H9 (cell line): Measurements from ENCODE around the gene ZNF385B. TPM values are rescaled to one million over a fixed set of nuclear protein-coding genes. Genes with fewer than 3 reads are reported as not detected.

Experiments
- DNase-seq: peaks from one replicate; pipeline ENCODE4 v3.0.0-alpha.2; 2017
- H2AFZ ChIP-seq: one replicate; pipeline ENCODE4 v1.6.1; 2013; ENCODE audit warnings: mild to moderate bottlenecking, low read length, control low read depth, moderate library complexity
- H2AK5ac ChIP-seq: 2 replicates; pipeline ENCODE4 v1.6.1; 2013; ENCODE audit warnings: low read length, control low read depth, mixed read lengths; ENCODE audit not compliant: insufficient read length
- H2BK120ac ChIP-seq: one replicate; pipeline ENCODE4 v1.6.1; 2013; ENCODE audit warnings: low read depth, mild to moderate bottlenecking, low read length, control low read depth, inconsistent platforms; ENCODE audit not compliant: poor library complexity, severe bottlenecking
- H2BK12ac ChIP-seq: 2 replicates; pipeline ENCODE4 v1.6.1; 2013; ENCODE audit warnings: low read length, control low read depth, mixed read lengths, low read depth; ENCODE audit not compliant: insufficient read length
- H2BK15ac ChIP-seq: 2 replicates; pipeline ENCODE4 v1.6.1; 2013; ENCODE audit warnings: low read depth, low read length, control low read depth
- H2BK20ac ChIP-seq: one replicate; pipeline ENCODE4 v1.6.1; 2013; ENCODE audit warnings: low read depth, mild to moderate bottlenecking, low read length, control low read depth, inconsistent platforms; ENCODE audit not compliant: poor library complexity, severe bottlenecking
- H2BK5ac ChIP-seq: 2 replicates; pipeline ENCODE4 v1.6.1; 2013; ENCODE audit warnings: low read length, control low read depth, mixed read lengths; ENCODE audit not compliant: insufficient read length
- H3K14ac ChIP-seq: 2 replicates; pipeline ENCODE4 v1.6.1; 2013; ENCODE audit warnings: low read length, control low read depth; ENCODE audit not compliant: insufficient read depth
- H3K18ac ChIP-seq: 2 replicates; pipeline ENCODE4 v1.6.1; 2013; ENCODE audit warnings: low read depth, mild to moderate bottlenecking, mixed read lengths, low read length, control low read depth; ENCODE audit not compliant: insufficient read length
- H3K23ac ChIP-seq: 2 replicates; pipeline ENCODE4 v1.6.1; 2013; ENCODE audit warnings: low read length, control low read depth, mixed read lengths, low read depth; ENCODE audit not compliant: insufficient read length
- H3K23me2 ChIP-seq: 2 replicates; pipeline ENCODE4 v1.6.1; 2013; ENCODE audit warnings: low read depth, mild to moderate bottlenecking, mixed read lengths, low read length, control low read depth; ENCODE audit not compliant: insufficient read length, poor library complexity, severe bottlenecking
- H3K27ac ChIP-seq: 2 replicates; pipeline ENCODE4 v1.5.1; 2013; ENCODE audit warnings: low read length, control low read depth, mixed read lengths, low read depth; ENCODE audit not compliant: insufficient read length
- H3K27me3 ChIP-seq: 2 replicates; pipeline ENCODE4 v1.6.1; 2013; ENCODE audit warnings: low read length, control low read depth, inconsistent platforms; ENCODE audit not compliant: insufficient read depth
- H3K4ac ChIP-seq: 2 replicates; pipeline ENCODE4 v1.6.1; 2013; ENCODE audit warnings: low read depth, mild to moderate bottlenecking, control low read depth, inconsistent platforms, low read length, moderate library complexity
- H3K4me1 ChIP-seq: 2 replicates; pipeline ENCODE4 v1.6.1; 2013; ENCODE audit warnings: low read length, control low read depth, inconsistent platforms; ENCODE audit not compliant: insufficient read depth
- H3K4me2 ChIP-seq: 2 replicates; pipeline ENCODE4 v1.6.1; 2013; ENCODE audit warnings: low read length, control low read depth, mixed read lengths; ENCODE audit not compliant: insufficient read length, insufficient read depth
- H3K56ac ChIP-seq: 2 replicates; pipeline ENCODE4 v1.6.1; 2013; ENCODE audit warnings: low read depth, mild to moderate bottlenecking, mixed read lengths, low read length, control low read depth; ENCODE audit not compliant: insufficient read length
- H3K79me1 ChIP-seq: 2 replicates; pipeline ENCODE4 v1.6.1; 2013; ENCODE audit warnings: low read depth, mild to moderate bottlenecking, moderate library complexity, low read length, control low read depth, inconsistent platforms; ENCODE audit not compliant: insufficient read depth, poor library complexity, severe bottlenecking
- H3K79me2 ChIP-seq: 2 replicates; pipeline ENCODE4 v1.6.1; 2013; ENCODE audit warnings: low read length, control low read depth, inconsistent platforms; ENCODE audit not compliant: insufficient read depth
- H3K9ac ChIP-seq: 2 replicates; pipeline ENCODE4 v1.6.1; 2013; ENCODE audit warnings: low read length, control low read depth, mixed read lengths; ENCODE audit not compliant: insufficient read length; ENCODE audit errors: extremely low read depth
- H3K9me3 ChIP-seq: one replicate; pipeline ENCODE4 v1.6.1; 2013; ENCODE audit warnings: low read depth, low read length, inconsistent platforms; ENCODE audit not compliant: control insufficient read depth
- H3T11ph ChIP-seq: one replicate; pipeline ENCODE4 v1.6.1; 2013; ENCODE audit warnings: mild to moderate bottlenecking, low read length, control low read depth, inconsistent platforms
- H4K20me1 ChIP-seq: one replicate; pipeline ENCODE4 v1.6.1; 2013; ENCODE audit not compliant: control insufficient read depth, insufficient read length, insufficient read depth
- H4K5ac ChIP-seq: 2 replicates; pipeline ENCODE4 v1.6.1; 2013; ENCODE audit warnings: low read depth, mild to moderate bottlenecking, mixed read lengths, low read length, control low read depth; ENCODE audit not compliant: insufficient read length
- H4K8ac ChIP-seq: replicated peaks from 2 replicates; pipeline ENCODE4 v1.6.1; 2013; ENCODE audit warnings: low read length, control low read depth, mixed read lengths, low read depth; ENCODE audit not compliant: insufficient read length
- H4K91ac ChIP-seq: 2 replicates; pipeline ENCODE4 v1.6.1; 2013; ENCODE audit warnings: low read depth, mild to moderate bottlenecking, moderate library complexity, mixed read lengths, low read length, control low read depth; ENCODE audit not compliant: insufficient read length
- H3K27ac Mint-ChIP-seq, 3 experiments: 2 replicates in 2 of 3; 3 replicates in 1 of 3; pipeline ENCODE4 v1.8.0; 2020 to 2021; ENCODE audit warnings: mixed read lengths in 3 of 3, mild to moderate bottlenecking in 1 of 3, moderate library complexity in 1 of 3
- H3K27me3 Mint-ChIP-seq: 2 replicates; pipeline ENCODE4 v1.8.0; 2021; ENCODE audit warnings: low read depth, mild to moderate bottlenecking, moderate library complexity, mixed read lengths
- H3K36me3 Mint-ChIP-seq, 3 experiments: 2 replicates in 2 of 3; 3 replicates in 1 of 3; pipeline ENCODE4 v1.8.0; 2020 to 2021; ENCODE audit warnings: low read depth in 3 of 3, mixed read lengths in 3 of 3; ENCODE audit not compliant: insufficient read depth in 1 of 3
- H3K4me1 Mint-ChIP-seq, 2 experiments: 2 replicates each; pipeline ENCODE4 v1.8.0; 2020; ENCODE audit warnings: mixed read lengths in 2 of 2
- H3K4me3 Mint-ChIP-seq, 2 experiments: 2 replicates in 1 of 2; 3 replicates in 1 of 2; pipeline ENCODE4 v1.8.0; 2020 to 2021; ENCODE audit warnings: mild to moderate bottlenecking in 2 of 2, mixed read lengths in 2 of 2, moderate library complexity in 1 of 2
- H3K9me3 Mint-ChIP-seq, 2 experiments: 2 replicates in 1 of 2; 3 replicates in 1 of 2; pipeline ENCODE4 v1.8.0; 2020; ENCODE audit warnings: mild to moderate bottlenecking in 2 of 2, mixed read lengths in 2 of 2, moderate library complexity in 1 of 2
- whole genome bisulfite sequencing: extraction: QIAGEN DNeasy Blood & Tissue Kit; methylation state at CpG from one replicate; pipeline ENCODE4 v1.1.7; 2013; ENCODE audit warnings: missing lambda C conversion rate, low lambda C conversion rate, mixed read lengths; ENCODE audit not compliant: insufficient read length; ENCODE audit errors: extremely low coverage; 5-methylcytosine and 5-hydroxymethylcytosine counted together
- total RNA-seq: library from RNA; stranded (reverse); gene quantifications from 2 replicates; pipeline ENCODE4 v1.2.1, GENCODE V29; 2021
- TF ChIP-seq, protein P1 (sequence below): fragments of 200-600 bp; sonication (generic); conservative IDR thresholded peaks from 3 replicates; pipeline ENCODE4 v1.8.0; 2021; ENCODE audit warnings: antibody characterized with exemption, mild to moderate bottlenecking

ZNF385B gene
- total RNA-seq, 1 experiment from 2014 or later = 2.1 TPM

GRCh38 chr2:179524809-179525339 lies 336.5 kb downstream of the ZNF385B start:
- no peak overlapping the region for H3T11ph ChIP-seq
- H3K9me3 ChIP-seq = no peaks in the 10 kb centered on the region
- H3K23ac ChIP-seq = no peak overlapping the region
- no peak overlapping the region for H2AFZ ChIP-seq
- H3K27ac Mint-ChIP-seq = no peak overlapping the region
- H3K9ac ChIP-seq = no peak overlapping the region
- H3K4me1 ChIP-seq = no peaks in the 10 kb centered on the region
- no peak overlapping the region for H2BK12ac ChIP-seq
- H3K4me2 ChIP-seq = no peak overlapping the region
- H3K79me2 ChIP-seq = no peaks in the 10 kb centered on the region
- H4K91ac ChIP-seq = no peak overlapping the region
- H2BK20ac ChIP-seq = no peak overlapping the region
- H3K23me2 ChIP-seq = no peaks in the 10 kb centered on the region
- H3K4me3 Mint-ChIP-seq = no peak overlapping the region
- no peak overlapping the region for H3K18ac ChIP-seq
- H3K27ac ChIP-seq = no peak overlapping the region
- no peaks in the 10 kb centered on the region for H3K36me3 Mint-ChIP-seq
- no peak overlapping the region for H2BK5ac ChIP-seq
- no peaks in the 10 kb centered on the region for H3K27me3 ChIP-seq
- H2BK120ac ChIP-seq = no peak overlapping the region
- H3K56ac ChIP-seq = no peak overlapping the region
- H3K4me1 Mint-ChIP-seq = peaks cover 0 to 4% of the 10 kb centered on the region in 2 experiments; a peak in 1 of 4 replicates
- TF ChIP-seq, protein P1, sequence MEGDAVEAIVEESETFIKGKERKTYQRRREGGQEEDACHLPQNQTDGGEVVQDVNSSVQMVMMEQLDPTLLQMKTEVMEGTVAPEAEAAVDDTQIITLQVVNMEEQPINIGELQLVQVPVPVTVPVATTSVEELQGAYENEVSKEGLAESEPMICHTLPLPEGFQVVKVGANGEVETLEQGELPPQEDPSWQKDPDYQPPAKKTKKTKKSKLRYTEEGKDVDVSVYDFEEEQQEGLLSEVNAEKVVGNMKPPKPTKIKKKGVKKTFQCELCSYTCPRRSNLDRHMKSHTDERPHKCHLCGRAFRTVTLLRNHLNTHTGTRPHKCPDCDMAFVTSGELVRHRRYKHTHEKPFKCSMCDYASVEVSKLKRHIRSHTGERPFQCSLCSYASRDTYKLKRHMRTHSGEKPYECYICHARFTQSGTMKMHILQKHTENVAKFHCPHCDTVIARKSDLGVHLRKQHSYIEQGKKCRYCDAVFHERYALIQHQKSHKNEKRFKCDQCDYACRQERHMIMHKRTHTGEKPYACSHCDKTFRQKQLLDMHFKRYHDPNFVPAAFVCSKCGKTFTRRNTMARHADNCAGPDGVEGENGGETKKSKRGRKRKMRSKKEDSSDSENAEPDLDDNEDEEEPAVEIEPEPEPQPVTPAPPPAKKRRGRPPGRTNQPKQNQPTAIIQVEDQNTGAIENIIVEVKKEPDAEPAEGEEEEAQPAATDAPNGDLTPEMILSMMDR = no peak
- no peaks in the 10 kb centered on the region for H3K27me3 Mint-ChIP-seq
- H4K20me1 ChIP-seq = no peaks in the 10 kb centered on the region
- no CpG with 5 or more reads among the region's 5 CpGs for WGBS
- H3K9me3 Mint-ChIP-seq = no peaks in the 10 kb centered on the region
- no peak overlapping the region for H2BK15ac ChIP-seq
- no peaks in the 10 kb centered on the region for H3K79me1 ChIP-seq
- no peak overlapping the region for H2AK5ac ChIP-seq
- H3K4ac ChIP-seq = no peak overlapping the region
- H4K8ac ChIP-seq = no peak overlapping the region
- H3K14ac ChIP-seq = no peak overlapping the region
- H4K5ac ChIP-seq = no peak overlapping the region
- DNase-seq = no peak
